Measurements from ENCODE around the gene AMY2B.
A peak's percentile ranks its signal among the peaks of the same experiment; 100 is the strongest.
"Not testable (repeated sequence)": the region's sequence is repeated elsewhere in the genome, so short reads cannot be mapped to it uniquely, and the experiment has no call there.

The AMY2B gene

DNA sequence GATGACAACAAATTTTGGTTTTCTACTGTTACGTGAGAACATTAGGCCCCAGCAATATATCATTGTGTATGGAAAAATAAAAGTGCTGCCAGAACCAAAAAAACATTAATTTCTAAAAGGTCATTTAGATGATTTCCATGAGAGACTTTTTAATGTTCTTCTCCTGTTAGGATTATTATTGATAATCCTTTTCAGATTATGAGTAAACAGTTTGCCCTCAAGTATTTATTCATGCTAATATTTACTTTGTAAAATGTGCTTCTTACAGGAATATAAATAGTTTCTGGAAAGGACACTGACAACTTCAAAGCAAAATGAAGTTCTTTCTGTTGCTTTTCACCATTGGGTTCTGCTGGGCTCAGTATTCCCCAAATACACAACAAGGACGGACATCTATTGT, at the start of gene AMY2B:
TSS of gene AMY2B (plus strand) at position 301 of the 400 bp plus-strand sequence. CDS start at position 315, 14 bp downstream.
- not testable (repeated sequence) for DNase-seq (ENCODE audit: low read depth in 2 of 2)

DNA sequence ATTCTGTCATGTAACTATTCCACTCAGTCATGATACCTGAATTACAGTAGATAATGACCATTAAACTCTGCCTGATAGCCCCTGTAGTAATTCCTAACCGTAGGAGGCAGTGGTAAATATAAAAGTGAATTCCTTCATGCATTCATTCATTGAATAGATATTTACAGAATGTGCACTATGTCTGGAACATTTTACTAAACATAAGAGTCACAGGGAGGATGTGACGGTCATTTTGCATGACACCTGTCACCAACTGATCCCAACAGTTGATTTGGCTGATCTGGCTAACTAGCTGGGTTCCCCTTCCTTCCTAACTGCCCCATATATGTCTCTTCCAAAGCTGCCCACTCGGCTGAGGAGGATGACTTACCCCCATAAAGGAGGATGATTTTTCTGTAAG, 48.0 kb upstream of the AMY2B start:
- DNase-seq (ENCODE audit: low read depth in 2 of 2), result no peak

DNA sequence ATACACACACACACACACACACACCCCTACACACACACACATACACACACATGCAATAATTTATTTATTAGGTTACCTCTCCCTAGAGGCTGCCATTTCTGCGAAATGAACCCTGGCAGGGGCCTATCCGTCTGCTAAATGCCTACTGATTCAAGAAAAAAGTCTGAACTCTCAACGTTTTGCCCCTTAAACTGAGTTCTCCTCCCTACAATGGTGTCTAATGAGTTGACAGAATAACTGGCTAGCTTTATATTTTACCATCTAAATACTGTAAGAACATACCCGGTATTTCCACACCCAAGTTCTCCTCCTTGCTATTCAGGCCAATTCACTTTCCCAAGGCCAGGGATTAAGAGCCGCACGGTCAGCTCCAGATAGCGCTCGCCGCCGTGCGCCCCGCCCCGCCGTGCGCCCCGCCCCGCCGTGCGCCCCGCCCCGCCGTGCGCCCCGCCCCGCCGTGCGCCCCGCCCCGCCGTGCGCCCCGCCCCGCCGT, 46.2 kb upstream of the AMY2B start:
- DNase-seq (ENCODE audit: low read depth in 2 of 2), result no peak

DNA sequence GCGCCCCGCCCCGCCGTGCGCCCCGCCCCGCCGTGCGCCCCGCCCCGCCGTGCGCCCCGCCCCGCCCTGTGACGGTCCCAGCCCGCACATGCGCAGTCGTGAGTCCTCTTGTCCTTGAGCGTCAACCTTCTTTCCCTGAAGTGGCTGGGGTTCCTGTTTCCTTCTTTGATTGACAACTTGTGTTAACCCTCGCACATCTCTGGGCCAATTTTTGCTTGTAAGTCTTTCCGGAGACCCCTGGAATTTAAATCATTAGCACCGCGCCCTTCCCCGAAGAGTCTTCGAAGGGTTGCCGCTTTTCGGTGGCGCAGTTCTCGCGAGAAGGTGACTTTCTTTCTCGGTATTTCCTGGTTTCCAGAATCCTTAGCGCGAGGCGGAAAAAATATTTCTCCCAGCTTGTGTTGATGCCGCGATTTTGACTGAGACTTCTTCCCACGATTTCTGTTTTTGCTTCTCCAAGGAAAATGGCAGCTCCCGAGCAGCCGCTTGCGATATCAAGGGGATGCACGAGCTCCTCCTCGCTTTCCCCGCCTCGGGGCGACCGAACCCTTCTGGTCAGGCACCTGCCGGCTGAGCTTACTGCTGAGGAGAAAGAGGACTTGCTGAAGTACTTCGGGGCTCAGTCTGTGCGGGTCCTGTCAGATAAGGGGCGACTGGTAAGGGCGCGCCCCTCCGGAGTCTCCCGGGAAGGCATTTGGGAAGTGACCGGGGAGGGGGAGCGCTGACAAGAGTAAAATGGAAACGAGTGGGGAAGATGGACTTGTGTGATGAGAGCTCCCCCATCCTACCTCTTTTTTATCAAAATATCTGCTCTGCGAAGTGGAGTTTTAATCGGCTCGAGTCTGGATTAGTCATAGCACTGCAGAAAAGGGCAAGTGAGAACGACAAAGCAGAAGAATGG, 45.5 kb upstream of the AMY2B start, which contains the start of gene RNPC3:
TSS of gene RNPC3 (plus strand) at position 93 of the 901 bp plus-strand sequence. CDS start at position 465, 372 bp downstream.
- DNase-seq (ENCODE audit: low read depth in 2 of 2), result peak; percentile 70 to 74

DNA sequence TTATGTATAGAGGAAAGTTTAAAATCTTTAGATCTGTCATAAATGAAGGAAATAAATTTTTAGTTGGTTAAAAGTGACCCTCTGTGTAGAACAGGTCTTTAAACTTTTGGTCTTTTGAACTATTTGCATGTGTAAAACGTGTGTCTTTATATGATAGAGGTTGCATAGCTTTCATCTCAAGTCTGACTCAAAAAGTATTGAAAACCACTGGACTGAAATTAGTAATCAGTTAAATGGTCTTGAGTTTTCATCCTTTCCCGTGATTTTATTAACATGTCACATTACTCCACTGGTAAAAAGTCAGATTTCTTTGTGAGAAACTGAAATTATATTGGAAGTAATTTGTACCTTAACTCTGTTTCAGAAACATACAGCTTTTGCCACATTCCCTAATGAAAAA, 44.1 kb upstream of the AMY2B start:
- DNase-seq (ENCODE audit: low read depth in 2 of 2), result no peak

DNA sequence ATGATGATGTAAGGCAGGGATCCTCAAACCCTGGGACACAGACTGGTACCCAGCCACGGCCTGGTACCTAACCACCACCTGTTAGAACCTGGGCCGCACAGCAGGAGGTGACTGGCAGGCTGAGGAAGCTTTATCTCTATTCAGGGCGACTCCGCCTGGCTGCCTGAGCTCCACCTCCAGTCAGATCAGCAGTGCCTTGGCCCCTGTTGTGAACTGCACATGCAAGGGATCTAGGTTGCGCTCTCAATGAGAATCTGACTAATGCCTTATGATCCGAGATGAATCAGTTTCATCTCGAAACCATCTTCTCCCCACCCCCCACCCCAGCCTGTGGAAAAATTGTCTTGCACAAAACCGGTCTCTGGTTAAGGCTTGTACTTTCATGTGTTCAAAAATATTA, 41.6 kb upstream of the AMY2B start:
- no peak for DNase-seq (ENCODE audit: low read depth in 2 of 2)

DNA sequence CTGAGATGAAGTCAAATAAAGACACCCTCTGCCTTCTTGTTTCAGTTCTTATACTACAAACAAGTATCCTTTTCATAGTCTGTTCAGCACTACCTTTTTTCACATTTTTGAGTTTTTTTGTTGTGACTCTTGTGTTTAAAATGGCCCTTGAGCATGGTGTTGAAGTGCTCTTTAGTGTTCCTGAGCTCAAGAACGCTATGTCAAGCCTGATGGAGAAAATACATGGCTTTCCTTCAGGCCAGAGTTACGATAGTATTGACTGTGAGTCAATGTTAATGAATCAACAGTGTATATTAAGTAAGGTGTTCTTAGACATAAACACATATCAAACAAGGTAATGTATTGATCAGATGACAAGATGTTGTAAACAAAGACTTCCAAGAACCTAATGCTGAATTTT, 33.2 kb upstream of the AMY2B start:
- no peak for DNase-seq (ENCODE audit: low read depth in 2 of 2)

DNA sequence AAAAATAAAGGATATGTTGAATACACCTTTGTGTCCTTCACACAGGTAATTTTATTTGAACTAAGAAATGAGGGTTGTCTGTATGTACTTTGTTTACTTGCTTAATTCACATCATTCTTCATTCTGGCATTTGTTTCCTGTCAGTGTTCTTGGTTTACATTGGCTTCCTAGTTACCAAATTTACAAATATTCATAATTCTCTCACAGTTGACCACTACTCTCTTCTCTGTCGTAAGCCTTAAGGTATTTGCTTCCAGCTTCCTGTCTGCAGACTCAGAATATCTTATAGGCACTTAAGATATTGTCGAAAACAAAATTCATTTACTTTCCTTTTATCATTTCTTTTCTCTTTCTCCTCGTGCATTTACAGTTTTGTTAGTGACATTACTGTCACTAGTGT, 30.0 kb upstream of the AMY2B start:
- DNase-seq (ENCODE audit: low read depth in 2 of 2), result no peak

DNA sequence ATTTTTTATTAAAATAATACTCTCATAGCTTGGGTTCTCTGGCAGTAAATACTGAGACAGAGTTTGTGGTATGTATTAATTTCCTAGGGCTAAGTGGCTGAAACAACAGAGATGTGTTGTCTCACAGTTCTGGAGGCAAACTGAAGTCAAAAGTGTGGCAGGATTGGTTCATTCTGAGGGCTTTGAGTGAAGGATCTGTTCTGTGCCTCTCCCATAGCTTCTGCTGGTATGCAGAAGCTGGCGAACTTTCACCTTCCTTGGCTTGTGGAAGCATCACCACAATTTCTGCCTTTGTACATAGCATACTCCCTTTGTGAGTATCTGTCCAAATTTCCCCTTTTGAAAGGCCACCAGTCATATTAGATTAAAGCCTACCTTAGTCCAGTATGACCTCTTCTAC, 24.9 kb upstream of the AMY2B start:
- no peak for DNase-seq (ENCODE audit: low read depth in 2 of 2)

DNA sequence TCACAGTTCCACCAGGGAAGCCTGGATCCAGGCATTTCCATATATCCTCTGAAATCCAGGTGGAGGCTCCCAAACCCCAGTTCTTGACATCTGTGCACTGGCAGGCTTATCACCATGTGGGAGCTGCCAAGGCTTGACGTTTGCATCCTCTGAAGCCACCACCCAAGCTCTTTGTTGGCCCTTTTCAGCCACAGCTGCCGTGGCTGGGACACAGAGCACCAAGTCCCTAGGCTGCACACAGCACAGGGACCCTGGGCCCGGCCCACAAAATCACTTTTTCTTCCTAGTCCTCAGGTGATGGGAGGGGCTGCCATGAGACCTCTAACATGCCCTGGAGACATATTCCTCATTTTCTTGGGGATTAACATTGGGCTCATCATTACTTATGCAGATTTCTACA, 23.5 kb upstream of the AMY2B start:
- DNase-seq (ENCODE audit: low read depth in 2 of 2), result no peak

DNA sequence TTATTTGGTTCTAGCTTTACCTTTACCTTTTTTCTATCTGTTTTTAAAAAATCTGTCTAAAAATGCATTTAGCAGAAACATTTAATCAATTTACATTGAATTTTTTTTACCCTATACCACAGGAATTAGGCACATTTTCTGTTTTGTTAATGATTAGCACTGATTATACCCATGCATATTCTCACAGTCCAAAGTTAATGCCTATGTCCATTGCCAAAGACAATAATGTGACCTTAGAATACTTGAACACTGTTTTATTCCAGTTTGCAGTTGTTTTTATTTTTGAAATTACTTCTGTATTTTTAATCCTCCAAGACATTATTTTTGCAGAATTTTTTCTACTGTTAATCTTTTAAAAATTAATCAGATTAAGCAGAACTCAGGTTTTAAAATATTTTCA, 11.0 kb upstream of the AMY2B start:
- no peak for DNase-seq (ENCODE audit: low read depth in 2 of 2)

DNA sequence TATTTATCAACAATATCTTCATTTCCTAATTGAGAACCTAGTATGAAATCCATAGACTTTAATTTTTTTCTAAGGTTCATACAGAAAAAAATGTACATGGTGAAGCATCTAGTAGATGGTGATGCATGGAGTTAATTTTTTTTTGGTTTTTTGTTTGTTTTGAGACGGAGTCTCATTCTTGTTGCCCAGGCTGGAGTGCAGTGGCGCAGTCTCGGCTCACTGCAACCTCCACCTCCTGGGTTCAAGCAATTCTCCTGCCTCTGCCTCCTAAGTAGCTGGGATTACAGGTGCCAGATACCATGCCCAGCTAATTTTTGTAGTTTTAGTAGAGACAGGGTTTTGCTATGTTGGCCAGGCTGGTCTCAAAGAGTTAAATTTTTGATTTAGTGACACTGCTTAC, 10.3 kb upstream of the AMY2B start:
- DNase-seq (ENCODE audit: low read depth in 2 of 2), result not testable (repeated sequence)

DNA sequence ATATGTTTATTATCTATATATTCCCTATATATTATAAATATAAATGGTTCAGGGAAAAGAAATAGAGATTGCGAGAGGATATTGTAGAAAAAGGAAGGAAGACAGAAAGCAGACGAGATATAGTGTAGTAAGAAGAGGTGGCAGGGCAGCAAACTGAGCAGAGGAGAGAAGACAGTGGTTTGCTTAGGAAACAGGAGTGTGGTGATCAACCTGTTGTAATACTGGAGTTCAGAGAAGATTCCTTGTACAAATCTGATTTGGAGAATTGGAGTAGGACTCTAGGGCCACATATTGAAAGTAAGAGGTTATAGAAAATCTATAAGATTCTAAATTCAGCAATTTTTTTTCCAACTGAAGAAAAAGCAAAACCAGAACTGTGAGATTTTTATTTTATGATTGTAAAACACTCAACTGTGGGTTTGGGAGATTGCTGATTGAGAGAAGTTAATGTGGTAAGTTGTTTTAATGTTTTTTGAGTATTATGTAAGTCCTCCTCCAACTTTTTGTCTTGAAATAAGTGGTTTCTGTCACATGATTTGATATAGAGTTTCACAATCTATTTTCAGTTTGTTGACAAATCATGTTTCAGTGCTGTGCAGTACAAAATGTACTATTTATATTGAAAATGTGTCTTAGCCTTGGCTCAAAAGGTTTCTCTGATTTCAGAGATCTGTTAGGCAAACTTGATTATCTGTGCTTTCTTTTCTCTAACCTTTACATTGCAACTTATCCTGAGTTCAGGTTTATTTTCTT, 9.6 kb upstream of the AMY2B start:
- DNase-seq (ENCODE audit: low read depth in 2 of 2), result no peak

DNA sequence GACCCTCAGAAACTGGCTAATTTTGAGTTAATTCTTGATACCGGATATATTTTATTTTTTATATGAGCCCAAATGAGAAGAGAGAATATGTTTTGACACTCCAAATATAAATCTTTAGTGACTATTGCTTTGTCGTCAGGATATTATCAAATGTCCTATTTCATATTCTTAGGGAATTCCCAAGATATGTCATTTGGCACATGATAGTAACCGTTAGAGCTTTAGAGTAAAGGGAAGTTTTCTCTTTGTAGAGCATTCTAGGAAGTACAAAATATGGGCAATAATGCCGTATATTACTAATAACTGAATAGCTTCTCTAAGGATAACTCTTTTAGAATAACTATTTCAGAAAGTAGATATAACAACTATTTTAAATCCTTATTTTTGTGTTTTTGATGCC, 8.3 kb upstream of the AMY2B start:
- DNase-seq (ENCODE audit: low read depth in 2 of 2), result no peak

DNA sequence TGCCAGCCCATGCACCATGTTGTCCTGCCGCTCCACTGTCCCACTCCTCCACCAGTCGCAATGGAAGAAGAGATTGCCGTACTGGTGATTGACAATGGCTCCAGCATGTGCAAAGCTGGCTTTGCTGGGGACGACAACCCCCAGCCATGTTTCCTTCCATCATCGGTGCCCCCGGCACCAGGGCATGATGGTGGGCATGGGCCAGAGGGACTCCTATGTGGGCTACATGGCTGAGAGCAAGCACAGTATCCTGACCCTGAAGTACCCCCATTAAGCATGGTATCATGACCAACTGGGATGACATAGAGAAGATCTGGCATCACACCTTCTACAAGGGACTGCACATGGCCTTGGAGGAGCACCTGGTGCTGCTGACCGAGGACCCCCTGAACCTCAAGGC, 1.9 kb upstream of the AMY2B start:
- DNase-seq (ENCODE audit: low read depth in 2 of 2), result no peak

DNA sequence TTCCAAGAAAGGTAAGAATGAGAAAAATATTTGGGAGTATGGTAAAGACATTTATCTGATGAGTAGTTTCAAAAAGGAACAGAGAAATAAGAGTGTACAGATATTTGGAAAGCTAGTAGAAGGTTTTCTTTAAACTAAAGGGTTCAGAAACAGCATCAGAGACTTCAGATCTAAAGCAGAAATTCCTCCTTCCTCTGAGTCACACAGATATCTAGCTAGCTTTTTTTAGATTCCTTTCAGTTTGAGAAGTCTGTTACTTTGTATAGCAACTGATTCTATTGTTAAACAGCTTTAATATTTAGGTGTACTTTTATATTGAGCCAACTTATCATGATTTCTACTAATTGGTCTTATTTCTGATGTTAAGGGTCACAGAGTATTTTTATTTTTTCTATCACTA, 4.7 kb downstream of the AMY2B start:
- no peak for DNase-seq (ENCODE audit: low read depth in 2 of 2)

DNA sequence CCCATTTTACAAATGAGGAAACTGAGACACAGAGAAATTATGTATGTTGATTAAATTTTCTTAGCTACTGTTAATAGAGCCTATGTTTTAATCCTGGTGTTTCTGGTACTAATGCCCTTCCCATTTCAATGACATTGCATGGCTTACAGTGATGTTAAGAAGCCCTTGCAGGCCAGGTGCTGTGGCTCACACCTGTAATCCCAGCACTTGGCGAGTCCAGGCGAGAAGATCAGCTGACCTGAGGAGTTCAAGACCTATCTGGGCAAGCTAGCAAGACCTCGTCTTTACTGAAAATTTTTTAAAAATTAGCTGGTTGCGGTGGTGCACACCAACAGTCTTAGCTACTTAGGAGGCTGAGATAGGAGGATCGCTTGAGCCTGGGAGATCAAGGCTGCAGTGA, 5.4 kb downstream of the AMY2B start:
- not testable (repeated sequence) for DNase-seq (ENCODE audit: low read depth in 2 of 2)

DNA sequence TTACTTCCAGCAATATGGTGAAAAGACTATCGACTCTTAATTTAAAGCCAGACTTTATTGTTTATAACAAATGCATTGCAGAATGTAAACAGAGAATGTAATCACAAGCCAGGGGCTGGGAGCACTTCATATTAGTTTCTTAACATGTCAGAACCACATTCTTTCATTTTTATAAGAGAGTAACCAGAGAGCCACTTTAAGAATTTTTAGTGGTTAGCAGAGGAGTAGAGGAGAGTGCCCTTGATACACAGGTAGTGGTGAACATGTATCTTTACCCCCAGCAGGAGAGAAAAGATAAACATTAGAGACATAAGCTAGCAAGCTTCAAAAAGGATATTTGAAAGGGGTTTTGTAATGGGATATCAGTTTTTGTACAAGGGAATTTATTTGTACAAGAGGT, 11.1 kb downstream of the AMY2B start:
- DNase-seq (ENCODE audit: low read depth in 2 of 2), result no peak

DNA sequence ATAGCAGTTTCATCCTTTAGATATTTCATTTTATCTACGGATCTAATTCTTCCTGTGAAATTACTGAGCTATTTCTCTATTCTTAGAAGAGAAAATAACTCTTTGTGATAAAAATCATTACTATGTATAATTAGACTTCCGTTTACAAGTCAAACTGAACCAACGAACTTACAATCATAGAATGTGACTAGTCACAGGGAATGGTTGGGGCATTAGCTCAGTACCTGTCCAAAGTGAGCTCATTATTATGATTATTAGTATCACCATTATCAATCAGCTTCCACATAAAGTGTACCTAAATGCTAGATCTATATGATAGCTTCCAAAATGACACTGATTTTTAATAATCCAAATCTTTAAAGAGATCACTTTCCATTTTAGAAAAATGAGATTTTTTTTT, 12.5 kb downstream of the AMY2B start:
- DNase-seq (ENCODE audit: low read depth in 2 of 2), result no peak

DNA sequence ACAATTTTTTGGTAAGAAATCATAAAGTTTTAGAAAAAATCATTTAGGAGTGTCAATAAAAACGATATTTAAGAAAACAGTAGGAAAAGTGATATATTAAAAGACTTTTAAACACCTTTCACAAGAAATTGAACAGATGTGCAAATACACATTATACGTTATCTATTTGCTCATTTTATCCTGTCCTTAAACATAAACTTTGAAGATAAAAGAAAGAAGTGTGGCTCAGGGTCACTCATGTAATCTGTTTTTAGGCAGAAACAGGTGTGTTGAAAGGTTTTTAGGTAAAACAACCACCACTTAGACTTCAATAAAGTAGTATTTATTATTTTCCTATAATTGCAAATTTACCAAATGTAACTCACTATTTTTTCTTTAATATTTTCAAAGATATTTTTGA, 13.1 kb downstream of the AMY2B start:
- DNase-seq (ENCODE audit: low read depth in 2 of 2), result no peak

DNA sequence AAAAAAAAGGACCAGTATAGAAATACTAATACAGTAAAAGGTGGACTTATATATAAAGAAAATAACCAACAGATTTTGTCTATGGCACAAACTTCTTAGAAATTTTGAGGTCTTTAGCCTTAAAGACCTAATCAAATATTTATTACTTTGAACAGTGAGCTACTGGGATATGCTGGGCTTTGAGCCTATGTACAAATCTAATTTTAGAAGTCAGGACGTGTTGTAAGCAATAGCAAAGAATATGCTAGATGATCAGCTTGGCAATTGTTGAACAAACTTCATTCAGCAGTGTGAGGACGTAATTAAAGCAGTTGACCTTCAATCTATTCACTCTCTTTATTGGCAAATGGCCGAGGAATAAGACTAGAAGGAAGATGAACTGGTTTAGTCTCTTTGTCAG, 31.4 kb downstream of the AMY2B start:
- not testable (repeated sequence) for DNase-seq (ENCODE audit: low read depth in 2 of 2)

DNA sequence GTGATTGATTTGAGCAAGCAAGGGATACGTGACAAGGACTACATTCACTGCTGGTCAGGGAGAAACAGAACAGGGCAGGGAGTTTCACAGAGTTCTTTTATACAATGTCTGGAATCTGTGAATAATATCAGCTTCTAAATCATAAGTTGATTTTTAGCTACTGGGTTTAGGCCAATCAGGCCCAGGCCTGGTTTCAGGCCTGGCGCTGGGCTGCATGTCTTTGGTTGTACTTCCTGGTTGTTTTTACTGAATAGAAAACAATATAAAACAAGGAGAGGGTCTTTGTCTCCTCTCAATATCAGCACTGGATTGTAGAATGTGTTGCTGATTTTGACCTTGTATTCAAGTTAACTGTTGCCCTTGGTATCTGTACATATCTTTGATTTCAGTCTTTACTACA, 45.0 kb downstream of the AMY2B start:
- DNase-seq (ENCODE audit: low read depth in 2 of 2), result no peak

DNA sequence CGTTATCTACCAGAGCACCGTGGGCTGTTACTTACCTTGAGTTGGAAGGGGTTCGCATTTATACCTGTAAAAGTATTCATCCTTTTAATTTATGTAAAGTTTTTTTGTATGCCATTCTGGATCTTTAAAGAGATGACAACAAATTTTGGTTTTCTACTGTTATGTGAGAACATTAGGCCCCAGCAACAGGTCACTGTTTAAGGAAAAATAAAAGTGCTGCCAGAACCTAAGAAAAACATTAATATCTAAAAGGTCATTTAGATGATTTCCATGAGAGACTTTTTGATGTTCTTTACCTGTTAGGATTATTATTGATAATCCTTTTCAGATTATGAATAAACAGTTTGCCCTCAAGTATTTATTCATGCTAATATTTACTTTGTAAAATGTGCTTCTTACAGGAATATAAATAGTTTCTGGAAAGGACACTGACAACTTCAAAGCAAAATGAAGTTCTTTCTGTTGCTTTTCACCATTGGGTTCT, 45.6 kb downstream of the AMY2B start, which contains the start of gene AMY2A:
TSS of gene AMY2A (plus strand) at position 434 of the 484 bp plus-strand sequence. CDS start at position 448, 14 bp downstream.
- not testable (repeated sequence) for DNase-seq (ENCODE audit: low read depth in 2 of 2)
